DLD1 (cell line): ENCODE data around the gene CTNNBL1.

Experiments
- in situ Hi-C: cut with HindIII; loops from 2 replicates; pipeline ENCODE4 v1.10.0; 2017; ENCODE audit warnings: low sequenced_read_pairs

Gene CTNNBL1

GRCh38 chr20:37774156-37774555 is 80.3 kb downstream of the CTNNBL1 start:
- in situ Hi-C loops = no loop called here

- in situ Hi-C loops = no loop called here
Observed at GRCh38 chr20:37775200-37775599, 81.4 kb downstream of the CTNNBL1 start.

DNA sequence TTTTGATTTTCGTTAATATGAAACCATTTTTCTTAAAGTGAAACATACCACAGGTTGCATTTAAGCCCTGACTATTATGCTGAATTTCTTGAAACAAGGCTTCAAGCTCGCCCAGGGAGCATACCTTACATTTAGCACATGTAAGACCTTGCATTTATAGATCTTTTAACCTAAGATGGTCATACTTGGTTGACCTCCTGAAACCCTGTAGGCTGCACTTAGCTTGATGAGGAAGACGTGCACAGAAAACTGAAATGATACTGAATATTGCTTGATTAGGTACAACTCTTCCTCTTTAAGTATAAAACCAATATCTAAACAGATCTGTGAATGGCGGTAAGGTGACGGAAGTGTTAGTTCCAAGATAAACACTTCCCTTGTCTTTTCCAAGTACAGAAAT is 82.2 kb downstream of the CTNNBL1 start:
- in situ Hi-C loops = no loop called here

DNA sequence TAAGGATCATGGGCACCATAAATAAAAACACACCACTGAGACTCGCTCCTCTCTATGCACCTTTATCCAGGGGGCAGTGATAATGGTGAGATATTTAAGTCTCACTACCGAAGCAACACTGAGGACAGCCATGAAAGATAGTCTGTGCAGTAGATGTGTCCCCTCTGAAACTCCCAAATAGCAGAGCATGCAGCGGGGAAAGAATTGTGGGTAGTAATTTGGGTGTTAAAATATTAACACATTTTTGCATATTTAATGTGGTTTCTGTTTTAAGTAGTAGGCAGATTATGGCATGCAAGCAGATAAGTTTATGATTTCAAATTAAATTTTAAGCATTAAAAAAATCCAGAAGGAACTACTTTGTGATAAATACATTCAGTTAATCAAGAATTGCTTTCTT is 82.7 kb downstream of the CTNNBL1 start:
- in situ Hi-C loops = no loop called here

GRCh38 chr20:37777012-37777950 is 83.5 kb downstream of the CTNNBL1 start:
- in situ Hi-C loops = no loop called here

DNA sequence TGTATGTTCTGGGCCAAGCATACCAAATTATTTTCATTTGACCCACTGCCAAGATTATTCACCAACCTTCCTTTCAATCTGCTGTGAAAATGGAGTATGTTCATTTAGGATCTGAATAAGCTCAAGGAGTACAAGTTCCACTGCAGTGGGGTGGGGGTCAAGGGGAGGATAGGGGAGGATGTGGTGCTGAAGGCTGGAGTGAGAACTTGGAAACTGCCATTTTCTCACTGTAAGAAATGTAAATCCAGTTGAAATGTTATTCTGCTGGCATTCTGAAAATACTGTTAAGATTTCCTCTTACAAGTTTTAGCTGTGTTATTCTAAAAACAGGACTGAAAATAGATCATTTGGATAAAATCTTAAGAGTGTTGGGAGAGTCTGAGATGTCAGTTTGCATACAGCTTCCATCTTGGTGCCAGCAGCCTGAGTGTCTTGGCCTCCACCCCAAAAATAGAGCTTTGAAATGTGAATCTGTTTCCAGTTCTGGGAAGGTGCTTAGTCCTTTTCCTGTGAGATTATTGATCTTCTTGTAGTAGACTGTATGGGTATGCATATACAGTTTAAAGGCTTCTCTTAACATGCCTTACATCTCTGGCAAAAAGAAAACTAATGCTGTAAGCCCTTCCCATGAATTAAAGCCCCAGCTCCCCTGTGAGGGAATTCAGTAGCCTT is 84.3 kb downstream of the CTNNBL1 start:
- in situ Hi-C loops = no loop called here

DNA sequence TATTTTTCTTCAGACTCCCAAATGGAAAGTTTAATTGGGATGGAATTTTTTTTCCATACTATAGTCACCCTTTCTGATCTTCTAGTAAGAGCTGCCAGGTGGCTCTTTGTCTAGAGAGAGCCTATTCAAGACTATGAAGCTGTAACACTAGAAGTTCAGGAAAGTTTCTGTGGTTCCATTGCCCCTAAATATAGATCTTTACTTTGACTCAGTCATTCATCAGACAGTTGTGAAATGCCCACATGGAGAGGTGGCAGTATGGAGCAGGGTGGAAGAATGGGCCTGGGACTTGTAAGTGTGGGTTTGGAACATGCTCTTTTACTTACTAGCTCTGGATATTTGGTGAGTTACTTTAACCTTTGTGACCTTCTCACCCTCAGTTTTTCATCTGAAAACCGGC is 87.8 kb downstream of the CTNNBL1 start:
- in situ Hi-C loops = no loop called here

GRCh38 chr20:37786043-37786442 is 92.2 kb downstream of the CTNNBL1 start:
- in situ Hi-C loops = no loop called here

GRCh38 chr20:37789408-37789807 is 95.6 kb downstream of the CTNNBL1 start:
- in situ Hi-C loops = no loop called here

- in situ Hi-C loops = no loop called here
Observed at GRCh38 chr20:37790900-37791299, 97.1 kb downstream of the CTNNBL1 start.

GRCh38 chr20:37796121-37796520 is 102.3 kb downstream of the CTNNBL1 start:
- in situ Hi-C loops = no loop called here

DNA sequence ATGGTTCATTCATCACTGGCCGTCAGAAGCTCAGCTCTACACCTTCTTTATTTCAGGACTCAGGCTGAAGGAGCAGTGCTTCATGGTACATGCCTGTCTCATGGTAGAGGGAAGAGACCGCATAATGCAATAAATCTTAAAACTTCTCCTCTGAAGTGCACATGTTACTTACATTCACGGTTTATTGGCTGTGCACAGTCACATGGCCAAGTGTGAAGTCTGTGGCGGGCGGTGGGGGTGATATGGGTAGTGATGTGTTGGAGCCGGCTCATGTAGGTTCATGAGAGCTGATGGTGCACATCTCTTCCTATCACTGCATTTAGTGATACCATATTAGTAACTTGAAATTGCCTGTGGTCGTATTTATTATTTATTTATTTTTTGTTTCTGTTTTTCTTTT is 102.9 kb downstream of the CTNNBL1 start:
- in situ Hi-C loops = no loop called here

DNA sequence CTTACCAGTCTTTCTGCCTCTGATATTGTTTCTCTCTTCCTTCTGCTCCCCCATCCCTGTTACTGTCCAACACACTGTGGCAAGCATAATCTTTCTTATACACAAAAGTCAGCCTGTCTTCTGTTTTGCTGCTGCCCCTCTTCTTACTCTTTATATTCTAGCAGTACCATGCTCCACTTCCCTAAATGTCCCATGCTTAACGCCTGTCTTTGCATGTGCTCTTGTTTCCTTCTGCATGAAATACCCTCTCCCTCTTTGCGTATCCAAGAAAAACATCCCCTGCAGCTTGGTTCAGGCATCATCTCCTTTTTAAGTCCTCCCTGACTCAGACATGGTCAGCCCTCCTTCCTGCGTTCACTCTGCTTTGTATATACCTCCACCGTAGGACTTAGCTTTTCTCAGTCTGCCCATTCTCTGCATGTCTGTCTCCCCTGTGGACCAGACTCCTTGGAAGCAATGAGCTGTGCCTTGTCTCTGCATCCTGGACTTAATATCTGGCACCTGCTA is 103.9 kb downstream of the CTNNBL1 start:
- in situ Hi-C loops = no loop called here

GRCh38 chr20:37798312-37798711 is 104.5 kb downstream of the CTNNBL1 start:
- in situ Hi-C loops = no loop called here

DNA sequence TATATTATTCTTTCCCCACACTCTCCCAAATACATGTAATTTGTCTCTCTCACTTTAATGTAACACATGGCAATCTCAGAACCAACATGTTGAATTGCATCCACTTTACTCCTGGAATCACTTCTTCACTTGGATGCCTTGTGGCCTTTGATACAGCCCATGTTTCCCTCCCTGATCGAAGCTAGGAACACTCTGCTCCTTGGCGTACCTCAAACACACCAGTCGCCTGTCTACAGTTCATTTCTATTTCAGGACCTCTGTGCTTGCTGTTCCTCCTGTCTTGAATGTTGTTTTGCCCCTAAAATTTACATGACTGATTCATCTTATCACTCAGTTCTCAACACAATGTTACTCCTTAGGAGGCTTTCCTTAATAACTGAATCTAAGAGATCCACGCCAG is 106.8 kb downstream of the CTNNBL1 start:
- in situ Hi-C loops = no loop called here

DNA sequence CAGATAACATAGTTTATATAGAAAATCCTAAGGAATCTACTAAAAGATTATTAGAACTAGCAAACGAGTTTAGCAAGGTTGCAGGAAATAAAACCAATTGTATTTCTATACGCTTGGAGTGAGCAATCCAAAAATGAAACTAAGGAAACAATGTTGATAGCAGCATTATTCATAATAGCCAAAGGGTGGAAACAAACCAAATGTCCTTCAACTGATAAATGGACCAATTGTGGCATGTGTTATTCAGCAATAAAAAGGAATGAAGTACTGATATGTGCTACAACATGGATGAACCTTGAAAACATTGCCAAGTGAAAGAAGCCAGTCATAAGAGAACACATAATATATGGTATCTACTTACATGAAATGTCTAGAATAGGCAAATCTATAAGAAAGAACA is 108.1 kb downstream of the CTNNBL1 start:
- in situ Hi-C loops = no loop called here

GRCh38 chr20:37803438-37804307 is 109.8 kb downstream of the CTNNBL1 start:
- in situ Hi-C loops = no loop called here

DNA sequence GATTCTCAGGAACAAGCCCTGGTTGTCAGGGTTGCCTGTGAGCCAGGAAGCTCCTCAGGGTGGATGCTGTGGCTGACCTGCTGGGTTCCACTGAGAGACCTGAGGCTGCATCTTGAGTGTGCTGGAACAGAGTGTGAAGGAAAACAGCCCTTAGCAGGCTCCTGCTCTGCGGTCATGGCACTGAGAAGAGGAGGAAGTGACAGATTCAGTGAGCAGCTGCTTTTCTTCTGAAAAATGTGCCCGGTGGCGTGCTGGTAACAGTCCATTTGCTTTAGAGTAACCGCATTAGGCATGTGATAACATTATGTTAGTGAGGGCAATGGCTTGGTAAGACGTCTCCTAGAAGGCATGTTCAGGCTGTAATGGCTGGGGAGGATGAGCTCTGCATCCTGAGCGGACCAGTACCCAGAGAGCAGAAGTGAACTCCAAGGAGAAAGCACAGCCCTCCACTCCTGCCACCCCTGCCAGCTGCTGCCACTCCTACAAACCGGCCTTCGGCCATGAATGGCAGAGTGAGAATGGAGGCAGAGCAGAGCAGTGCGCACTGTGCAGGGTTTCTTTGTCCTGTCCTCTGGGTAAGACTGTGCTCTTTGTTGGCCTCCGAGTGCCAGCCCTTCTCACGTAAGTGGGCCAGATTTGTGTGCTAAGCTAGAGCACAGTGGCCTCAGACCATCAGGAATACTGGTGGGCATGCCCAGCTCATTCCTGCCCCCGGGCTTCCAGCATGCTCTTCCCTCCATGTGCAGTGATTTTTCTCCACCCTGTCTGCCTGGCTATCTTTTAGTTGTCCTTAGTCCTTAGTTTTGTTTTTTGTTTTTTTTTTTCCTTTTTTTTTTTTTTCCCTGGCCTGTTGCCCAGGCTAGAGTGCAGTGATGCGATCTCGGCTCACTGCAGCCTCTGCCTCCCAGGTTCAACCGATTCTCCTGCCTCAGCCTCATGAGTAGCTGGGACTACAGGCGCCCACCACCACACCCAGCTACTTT is 111.0 kb downstream of the CTNNBL1 start:
- in situ Hi-C loops = no loop called here

DNA sequence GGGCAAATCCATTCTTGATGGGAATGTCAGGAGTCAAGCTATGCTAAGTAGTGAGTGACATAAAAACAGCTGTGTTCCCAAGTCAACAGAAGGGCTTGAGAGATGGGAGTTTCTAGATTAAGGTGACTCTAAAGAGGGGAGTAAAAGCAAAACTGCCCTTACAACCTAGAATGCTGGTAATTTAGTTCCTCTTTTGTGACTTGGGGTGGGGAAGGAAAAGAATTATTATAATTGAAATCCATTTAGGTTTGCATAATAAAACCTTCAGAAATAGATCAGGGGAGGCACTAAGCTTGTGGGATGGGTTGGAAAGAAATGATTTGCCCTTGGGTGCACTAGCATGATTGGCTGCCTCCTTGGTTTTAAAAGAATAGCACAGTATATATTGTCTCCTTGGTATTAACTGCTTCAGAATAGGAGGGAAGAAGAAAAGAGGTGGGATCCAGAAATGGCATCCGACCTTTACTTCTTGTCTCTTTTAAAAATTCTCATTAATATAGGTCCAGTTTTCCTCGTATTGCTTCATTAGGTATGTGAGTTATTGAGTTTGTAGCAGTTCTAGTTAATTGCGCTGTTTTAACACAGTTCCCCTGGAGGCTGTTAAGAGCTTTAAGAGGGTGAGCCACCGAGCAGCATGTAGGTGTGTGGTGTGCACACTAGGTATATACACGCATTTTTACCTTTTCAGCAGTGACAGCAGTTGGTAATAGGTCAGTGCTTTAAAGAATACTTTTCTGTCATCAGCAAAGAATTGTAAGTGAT is 113.8 kb downstream of the CTNNBL1 start:
- in situ Hi-C loops = no loop called here
